Measurements from ENCODE around the gene DNTT. TPM values are rescaled to one million over a fixed set of nuclear protein-coding genes. Genes with fewer than 3 reads are reported as not detected.

Gene DNTT
- total and polyA plus RNA-seq, 9 of the 15 experiments (the other 6 are each of a cell fraction or from before 2014, with no cell fraction given) = not detected

DNA sequence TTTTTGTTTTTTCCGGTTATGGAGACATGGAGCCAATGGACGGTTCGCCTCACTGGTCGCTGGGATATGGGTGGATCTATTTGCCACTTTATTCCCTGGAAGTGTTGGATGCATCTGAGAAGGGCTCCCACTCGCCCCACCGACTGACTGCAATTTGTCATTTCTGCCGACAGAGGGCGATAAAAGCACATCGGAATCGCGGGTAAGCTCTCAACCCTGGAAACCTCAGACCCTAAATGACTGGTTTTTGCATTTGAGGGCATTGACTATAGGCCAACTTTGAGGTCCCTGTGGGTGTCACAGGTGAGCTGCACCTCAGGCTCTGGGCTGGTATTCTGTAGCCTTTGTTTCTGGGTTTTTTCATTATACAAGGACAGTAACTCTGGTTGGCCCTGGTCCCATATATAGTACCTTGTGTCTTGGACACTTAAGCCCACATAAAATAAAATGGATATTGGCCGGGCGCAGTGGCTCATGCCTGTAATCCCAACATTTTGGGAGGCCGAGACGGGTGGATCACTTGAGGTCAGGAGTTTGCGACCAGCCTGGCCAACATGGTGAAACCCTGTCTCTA lies 66.4 kb downstream of the DNTT start (continued):
- no peak for TF ChIP-seq HNRNPH1 (optimal IDR thresholded peaks at IDR 0.05; ENCODE audit: low read depth, low read length)
- TF ChIP-seq HBP1 (CRISPR knock-in tag; IDR thresholded peaks at IDR 0.05) = no peak
- TF ChIP-seq RAD21 (CRISPR knock-in tag; conservative IDR thresholded peaks at IDR 0.05 in 1 of 2, IDR thresholded peaks at IDR 0.05 in 1 of 2) = peak in 1 of 2 experiments; percentile 44; a peak in 2 of 4 replicates
- TF ChIP-seq ZNF143 (CRISPR knock-in tag; IDR thresholded peaks at IDR 0.05) = no peak
- TF ChIP-seq ZFPM2 (CRISPR knock-in tag; IDR thresholded peaks at IDR 0.05) = no peak
- no peak for TF ChIP-seq BHLHE40 (IDR thresholded peaks at IDR 0.05; ENCODE audit: low read length)
- no peak for TF ChIP-seq ATF6 (CRISPR knock-in tag; IDR thresholded peaks at IDR 0.05)
- TF ChIP-seq SPI1 (IDR thresholded peaks at IDR 0.05; ENCODE audit: borderline replicate concordance, low read depth, low read length) = no peak
- no peak for TF ChIP-seq ZNF764 (CRISPR knock-in tag; IDR thresholded peaks at IDR 0.05; ENCODE audit: low read depth)
- no peak for TF ChIP-seq SMARCA4 (IDR thresholded peaks at IDR 0.05)
- peak; percentile 62 to 81 (median 63) for TF ChIP-seq CTCF (IDR thresholded peaks at IDR 0.05 in 2 of 3, conservative IDR thresholded peaks at IDR 0.05 in 1 of 3; ENCODE audit: insufficient read depth in 2 of 3, low read depth in 1 of 3, low read length in 3 of 3)
- TF ChIP-seq ZNF316 (IDR thresholded peaks at IDR 0.05) = no peak
- no peak for TF ChIP-seq CUX1 (CRISPR knock-in tag; IDR thresholded peaks at IDR 0.05)
- TF ChIP-seq TCF7 (IDR thresholded peaks at IDR 0.05; ENCODE audit: borderline replicate concordance) = no peak
- TF ChIP-seq ZNF785 (CRISPR knock-in tag; IDR thresholded peaks at IDR 0.05) = no peak

All from K562 (cell line).